Measurements from ENCODE around the gene KCTD18.

Gene KCTD18

DNA sequence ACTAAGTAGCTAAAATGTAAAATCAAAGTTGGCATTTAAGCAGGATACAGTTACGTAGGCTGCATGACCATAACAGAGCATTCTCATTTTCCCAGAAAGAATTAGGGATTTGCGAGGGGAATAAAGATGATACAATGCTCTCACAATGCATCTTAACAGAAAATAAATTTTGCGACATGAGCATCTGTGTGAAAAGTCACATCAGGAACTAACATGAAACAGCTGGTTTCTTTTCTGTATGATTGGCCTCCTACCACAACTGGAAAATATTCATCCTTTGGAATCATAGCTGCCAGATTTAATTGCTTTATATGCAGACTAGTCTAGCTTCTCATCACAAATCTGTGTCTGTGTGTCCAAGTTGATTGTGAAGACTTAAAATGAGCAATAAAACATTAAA lies 66.0 kb downstream of the KCTD18 start:
- H3K9ac ChIP-seq (ENCODE audit: low read length), result no peak overlapping the region
- H3K27ac ChIP-seq (ENCODE audit: low read depth, low read length), result no peak overlapping the region
- H3K36me3 ChIP-seq (ENCODE audit: insufficient read depth, low read length), result peaks cover 5% of the 10 kb centered on the region
- no peaks in the 10 kb centered on the region for H3K9me3 ChIP-seq (ENCODE audit: low read length)
- H3K4me1 ChIP-seq (ENCODE audit: insufficient read depth, low read length), result peaks cover 24% of the 10 kb centered on the region
- H3K4me3 ChIP-seq (ENCODE audit: low read depth in 1 of 2, low read length in 2 of 2), result no peak overlapping the region
- H3K27me3 ChIP-seq (ENCODE audit: control insufficient read depth in 1 of 2, insufficient read depth in 2 of 2, low read length in 2 of 2), result no peaks in the 10 kb centered on the region

DNA sequence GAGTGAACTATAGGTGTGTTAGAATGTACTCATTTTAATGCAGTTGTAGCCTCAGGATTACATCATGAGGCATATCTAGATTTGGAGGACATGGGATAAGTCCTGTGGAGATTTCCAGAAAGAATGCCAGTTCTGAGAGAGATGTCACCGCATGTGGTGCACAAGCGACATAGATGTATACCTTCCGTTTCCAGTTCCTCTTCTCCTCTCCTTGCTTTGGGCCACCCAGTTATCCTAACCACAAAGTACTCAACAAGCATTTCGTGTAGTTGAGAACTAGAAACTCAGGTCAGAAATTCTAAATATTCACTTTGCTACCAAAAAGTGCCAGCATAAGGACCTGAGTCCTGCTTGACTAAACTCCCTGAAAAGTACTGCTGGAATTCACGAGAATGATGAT lies 66.5 kb downstream of the KCTD18 start:
- H3K9ac ChIP-seq (ENCODE audit: low read length), result no peak overlapping the region
- no peaks in the 10 kb centered on the region for H3K9me3 ChIP-seq (ENCODE audit: low read length)
- H3K27me3 ChIP-seq (ENCODE audit: control insufficient read depth in 1 of 2, insufficient read depth in 2 of 2, low read length in 2 of 2), result no peaks in the 10 kb centered on the region
- peaks cover 5% of the 10 kb centered on the region for H3K36me3 ChIP-seq (ENCODE audit: insufficient read depth, low read length)
- H3K4me3 ChIP-seq (ENCODE audit: low read depth in 1 of 2, low read length in 2 of 2), result no peak overlapping the region
- H3K27ac ChIP-seq (ENCODE audit: low read depth, low read length), result no peak overlapping the region
- H3K4me1 ChIP-seq (ENCODE audit: insufficient read depth, low read length), result peaks cover 24% of the 10 kb centered on the region

DNA sequence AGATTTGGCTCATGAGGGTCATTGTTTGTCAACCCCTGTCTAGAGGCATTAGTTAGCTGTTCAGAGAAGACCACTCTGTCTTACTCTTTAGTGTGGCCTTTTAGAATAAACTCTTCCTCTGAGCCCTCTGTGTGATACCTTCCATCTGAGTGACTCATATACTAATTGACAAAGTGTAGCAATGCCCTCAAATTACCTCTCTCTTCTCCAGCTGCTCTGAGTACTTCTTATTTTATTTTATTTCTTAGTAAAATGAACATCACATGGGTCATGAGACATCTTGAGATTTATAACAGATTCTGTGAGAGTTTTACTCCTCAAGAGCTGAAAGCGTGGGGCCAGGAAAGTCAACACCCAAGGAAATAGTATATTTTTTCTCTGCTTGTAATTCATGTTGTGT lies 67.4 kb downstream of the KCTD18 start:
- peaks cover 5% of the 10 kb centered on the region for H3K36me3 ChIP-seq (ENCODE audit: insufficient read depth, low read length)
- no peaks in the 10 kb centered on the region for H3K9me3 ChIP-seq (ENCODE audit: low read length)
- no peak overlapping the region for H3K9ac ChIP-seq (ENCODE audit: low read length)
- H3K4me1 ChIP-seq (ENCODE audit: insufficient read depth, low read length), result peaks cover 24% of the 10 kb centered on the region
- H3K27me3 ChIP-seq (ENCODE audit: control insufficient read depth in 1 of 2, insufficient read depth in 2 of 2, low read length in 2 of 2), result no peaks in the 10 kb centered on the region
- no peak overlapping the region for H3K4me3 ChIP-seq (ENCODE audit: low read depth in 1 of 2, low read length in 2 of 2)
- no peak overlapping the region for H3K27ac ChIP-seq (ENCODE audit: low read depth, low read length)

DNA sequence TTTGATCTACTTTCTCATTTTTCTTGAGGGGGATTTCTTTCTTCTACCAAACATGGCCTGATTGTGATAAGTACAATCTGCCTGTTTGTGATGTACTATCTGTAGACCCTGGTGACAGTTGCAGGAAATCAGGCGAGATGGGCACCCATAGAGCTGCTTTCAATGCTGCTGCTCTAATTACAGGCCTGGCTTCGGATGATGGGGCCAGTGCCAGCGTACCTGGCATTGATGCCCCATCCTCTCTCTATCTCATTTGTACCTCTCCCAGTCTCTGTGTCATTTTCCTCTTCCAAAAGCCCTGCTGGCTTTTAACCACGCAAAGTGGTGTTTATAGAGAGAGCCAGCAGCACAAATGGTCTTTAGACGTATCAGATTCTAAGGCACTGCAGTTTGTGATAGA lies 69.9 kb downstream of the KCTD18 start:
- Histone ChIP-seq H3K36me3 (ENCODE audit: insufficient read depth, low read length) (peaks cover 5% of the 10 kb centered on the region), H3K27me3 (ENCODE audit: control insufficient read depth in 1 of 2, insufficient read depth in 2 of 2, low read length in 2 of 2) (no peaks in the 10 kb centered on the region), H3K9ac (ENCODE audit: low read length) (no peak overlapping the region), H3K9me3 (ENCODE audit: low read length) (no peaks in the 10 kb centered on the region), H3K4me3 (ENCODE audit: low read depth in 1 of 2, low read length in 2 of 2) (no peak overlapping the region), H3K4me1 (ENCODE audit: insufficient read depth, low read length) (peaks cover 24% of the 10 kb centered on the region), H3K27ac (ENCODE audit: low read depth, low read length) (no peak overlapping the region)

All from muscle layer of colon (tissue), 2 donors.